CD4-positive, alpha-beta T cell (primary cell): ENCODE measurements around the gene LBP. TPM values are rescaled to one million over a fixed set of nuclear protein-coding genes. Genes with fewer than 3 reads are reported as not detected.

ENCODE experiments used
- ATAC-seq: fragments of 200-7000 bp; cut with Tn5 transposase; one replicate; pipeline ENCODE4 v1.10.0; 2022; ENCODE audit warnings: mild to moderate bottlenecking; ENCODE audit not compliant: poor library complexity
- CTCF ChIA-PET: fragments of 350-600 bp; sonication (Branson Sonifier 250); formaldehyde crosslinking; loops from one replicate; lab custom pipeline; 2021; ENCODE audit warnings: antibody characterized with exemption, inconsistent platforms; lab: Charles Lee
- POLR2A ChIA-PET: fragments of 350-600 bp; sonication (Branson Sonifier 250); formaldehyde crosslinking; loops from one replicate; lab custom pipeline; 2021; ENCODE audit warnings: antibody characterized with exemption, inconsistent platforms; lab: Charles Lee
- DNase-seq, 14 experiments: peaks; one replicate each; pipeline ENCODE4 v3.0.0-alpha.2; 2013 to 2020; ENCODE audit warnings: mixed read lengths in 2 of 14
- H3K27ac ChIP-seq, 2 donors: one replicate each; pipeline versions ENCODE4 v1.5.1 to v1.7.0; 2013; ENCODE audit warnings: low read length in 2 of 2, low read depth in 1 of 2, mild to moderate bottlenecking in 1 of 2
- H3K27me3 ChIP-seq, 2 experiments: 1 replicate in 1 of 2; 2 replicates in 1 of 2; pipeline versions ENCODE4 v1.6.1 to v1.7.0; 2013; ENCODE audit warnings: low read length in 2 of 2, control low read depth in 1 of 2, mild to moderate bottlenecking in 1 of 2, moderate library complexity in 1 of 2; ENCODE audit not compliant: insufficient read depth in 2 of 2, control insufficient read depth in 1 of 2
- H3K36me3 ChIP-seq: one replicate; pipeline ENCODE4 v1.6.1; 2013; ENCODE audit warnings: low read length, control low read depth; ENCODE audit not compliant: insufficient read depth
- H3K4me1 ChIP-seq: one replicate; pipeline ENCODE4 v1.6.1; 2013; ENCODE audit warnings: low read length, control low read depth; ENCODE audit not compliant: insufficient read depth
- H3K4me3 ChIP-seq: one replicate; pipeline ENCODE4 v1.5.1; 2013; ENCODE audit warnings: mild to moderate bottlenecking, low read length, moderate library complexity
- H3K9me3 ChIP-seq, 2 experiments: 1 replicate in 1 of 2; 2 replicates in 1 of 2; pipeline versions ENCODE4 v1.6.1 to v1.7.0; 2013; ENCODE audit warnings: low read length in 2 of 2, mild to moderate bottlenecking in 2 of 2, control low read depth in 1 of 2, moderate library complexity in 1 of 2; ENCODE audit not compliant: control insufficient read depth in 1 of 2, insufficient read depth in 1 of 2
- H3K27ac Mint-ChIP-seq: one replicate; pipeline ENCODE4 v1.8.0; 2020; ENCODE audit warnings: mixed read lengths
- H3K27me3 Mint-ChIP-seq: one replicate; pipeline ENCODE4 v1.8.0; 2021; ENCODE audit warnings: mixed read lengths
- H3K36me3 Mint-ChIP-seq: one replicate; pipeline ENCODE4 v1.8.0; 2021; ENCODE audit warnings: low read depth, mixed read lengths
- H3K4me1 Mint-ChIP-seq: one replicate; pipeline ENCODE4 v1.8.0; 2021; ENCODE audit warnings: low read depth, mixed read lengths
- H3K4me3 Mint-ChIP-seq: one replicate; pipeline ENCODE4 v1.8.0; 2020; ENCODE audit warnings: mild to moderate bottlenecking, mixed read lengths
- H3K9me3 Mint-ChIP-seq: one replicate; pipeline ENCODE4 v1.8.0; 2020; ENCODE audit warnings: mixed read lengths
- intact Hi-C, 2 experiments: fragments of 100-400 bp; cut with DNase I in 1 of 2; cut with micrococcal nuclease in 1 of 2; formaldehyde crosslinking; loops; one replicate each; pipeline versions ENCODE4 v1.15.1 to v1.9.0; 2023 to 2025; cut with DNase I, micrococcal nuclease
- total RNA-seq, 174 experiments: library from RNA in 2 of 174; stranded (reverse) in 2 of 174; gene quantifications; one replicate each; pipeline ENCODE4 v1.2.3 and lab custom pipeline; 2021 to 2026
- TF ChIP-seq, protein P1 (sequence below): fragments of 200-600 bp; IDR thresholded peaks from one replicate; pipeline ENCODE4 v1.8.0; 2022; ENCODE audit warnings: antibody characterized with exemption, mild to moderate bottlenecking

Gene LBP
- total RNA-seq, 2 experiments from 2014 or later = not detected

GRCh38 chr20:38321959-38322598, 24.2 kb upstream of the LBP start:
- peaks cover 2 to 9% of the 10 kb centered on the region in 2 experiments for H3K27me3 ChIP-seq
- H3K4me3 ChIP-seq = no peak overlapping the region
- Mint-ChIP-seq H3K4me3 (no peak overlapping the region), H3K27me3 (peaks cover 44% of the 10 kb centered on the region), H3K27ac (no peak overlapping the region), H3K4me1 (no peaks in the 10 kb centered on the region), H3K36me3 (no peaks in the 10 kb centered on the region), H3K9me3 (no peaks in the 10 kb centered on the region)
- H3K9me3 ChIP-seq = no peaks in the 10 kb centered on the region
- H3K4me1 ChIP-seq = no peaks in the 10 kb centered on the region
- no peaks in the 10 kb centered on the region for H3K36me3 ChIP-seq
- H3K27ac ChIP-seq = no peak overlapping the region
- CTCF ChIA-PET = no interaction called here
- POLR2A ChIA-PET = no interaction called here
- ATAC-seq (no peak), DNase-seq (peak in 1 of 14 experiments; percentile 23)
- intact Hi-C loops = no loop called here
- TF ChIP-seq, protein P1, sequence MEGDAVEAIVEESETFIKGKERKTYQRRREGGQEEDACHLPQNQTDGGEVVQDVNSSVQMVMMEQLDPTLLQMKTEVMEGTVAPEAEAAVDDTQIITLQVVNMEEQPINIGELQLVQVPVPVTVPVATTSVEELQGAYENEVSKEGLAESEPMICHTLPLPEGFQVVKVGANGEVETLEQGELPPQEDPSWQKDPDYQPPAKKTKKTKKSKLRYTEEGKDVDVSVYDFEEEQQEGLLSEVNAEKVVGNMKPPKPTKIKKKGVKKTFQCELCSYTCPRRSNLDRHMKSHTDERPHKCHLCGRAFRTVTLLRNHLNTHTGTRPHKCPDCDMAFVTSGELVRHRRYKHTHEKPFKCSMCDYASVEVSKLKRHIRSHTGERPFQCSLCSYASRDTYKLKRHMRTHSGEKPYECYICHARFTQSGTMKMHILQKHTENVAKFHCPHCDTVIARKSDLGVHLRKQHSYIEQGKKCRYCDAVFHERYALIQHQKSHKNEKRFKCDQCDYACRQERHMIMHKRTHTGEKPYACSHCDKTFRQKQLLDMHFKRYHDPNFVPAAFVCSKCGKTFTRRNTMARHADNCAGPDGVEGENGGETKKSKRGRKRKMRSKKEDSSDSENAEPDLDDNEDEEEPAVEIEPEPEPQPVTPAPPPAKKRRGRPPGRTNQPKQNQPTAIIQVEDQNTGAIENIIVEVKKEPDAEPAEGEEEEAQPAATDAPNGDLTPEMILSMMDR = peak; percentile 22

DNA sequence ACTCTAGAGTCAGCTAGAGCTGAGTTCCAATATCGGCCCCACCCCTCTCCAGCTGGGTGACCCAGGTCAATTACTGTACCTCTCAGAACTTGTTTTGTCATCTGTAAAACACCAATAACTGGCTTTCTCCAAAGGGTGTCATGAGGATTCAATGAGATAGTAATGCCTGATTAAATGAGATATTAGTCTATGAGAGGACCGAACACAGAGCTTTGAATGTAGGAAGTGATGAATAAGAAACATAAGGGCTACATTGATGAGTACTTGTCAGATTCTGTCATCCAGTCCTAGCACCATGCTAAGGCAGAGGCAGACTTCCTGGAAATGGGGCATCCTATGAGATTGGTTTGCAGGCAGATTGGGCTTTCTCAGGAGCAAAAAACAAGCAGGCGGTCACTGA, 22.1 kb upstream of the LBP start:
- no peak for ATAC-seq
- TF ChIP-seq, protein P1 = no peak
- no peaks in the 10 kb centered on the region for H3K4me1 Mint-ChIP-seq
- H3K27ac Mint-ChIP-seq = no peak overlapping the region
- no peaks in the 10 kb centered on the region for H3K36me3 ChIP-seq
- no peak for DNase-seq
- peaks cover 44% of the 10 kb centered on the region for H3K27me3 Mint-ChIP-seq
- H3K9me3 Mint-ChIP-seq = no peaks in the 10 kb centered on the region
- H3K4me1 ChIP-seq = no peaks in the 10 kb centered on the region
- H3K36me3 Mint-ChIP-seq = no peaks in the 10 kb centered on the region
- ChIA-PET CTCF (no interaction called here), POLR2A (no interaction called here)
- H3K27me3 ChIP-seq = peaks cover 9 to 10% of the 10 kb centered on the region in 2 experiments
- intact Hi-C loops = no loop called here
- no peak overlapping the region for H3K4me3 ChIP-seq
- no peaks in the 10 kb centered on the region for H3K9me3 ChIP-seq
- no peak overlapping the region for H3K4me3 Mint-ChIP-seq
- no peak overlapping the region for H3K27ac ChIP-seq

GRCh38 chr20:38325167-38325566, 21.1 kb upstream of the LBP start:
- Mint-ChIP-seq H3K4me3 (no peak overlapping the region), H3K36me3 (no peaks in the 10 kb centered on the region), H3K9me3 (no peaks in the 10 kb centered on the region), H3K4me1 (no peaks in the 10 kb centered on the region), H3K27ac (no peak overlapping the region), H3K27me3 (peaks cover 42% of the 10 kb centered on the region)
- DNase-seq (no peak), ATAC-seq (no peak)
- TF ChIP-seq, protein P1 = no peak
- intact Hi-C loops = no loop called here
- POLR2A ChIA-PET = no interaction called here
- H3K4me3 ChIP-seq = no peak overlapping the region
- H3K27me3 ChIP-seq = peaks cover 3 to 10% of the 10 kb centered on the region in 2 experiments
- H3K36me3 ChIP-seq = no peaks in the 10 kb centered on the region
- CTCF ChIA-PET = no interaction called here
- no peak overlapping the region for H3K27ac ChIP-seq
- no peaks in the 10 kb centered on the region for H3K4me1 ChIP-seq
- no peaks in the 10 kb centered on the region for H3K9me3 ChIP-seq
